ENCODE data around the gene LPIN1. TPM values are rescaled to one million over a fixed set of nuclear protein-coding genes. Genes with fewer than 3 reads are reported as not detected.

Gene LPIN1
- total and polyA plus RNA-seq, 2 of the 13 experiments (the other 11 are each of a cell fraction or from before 2014, with no cell fraction given) = 9.7 to 19.4 TPM

DNA sequence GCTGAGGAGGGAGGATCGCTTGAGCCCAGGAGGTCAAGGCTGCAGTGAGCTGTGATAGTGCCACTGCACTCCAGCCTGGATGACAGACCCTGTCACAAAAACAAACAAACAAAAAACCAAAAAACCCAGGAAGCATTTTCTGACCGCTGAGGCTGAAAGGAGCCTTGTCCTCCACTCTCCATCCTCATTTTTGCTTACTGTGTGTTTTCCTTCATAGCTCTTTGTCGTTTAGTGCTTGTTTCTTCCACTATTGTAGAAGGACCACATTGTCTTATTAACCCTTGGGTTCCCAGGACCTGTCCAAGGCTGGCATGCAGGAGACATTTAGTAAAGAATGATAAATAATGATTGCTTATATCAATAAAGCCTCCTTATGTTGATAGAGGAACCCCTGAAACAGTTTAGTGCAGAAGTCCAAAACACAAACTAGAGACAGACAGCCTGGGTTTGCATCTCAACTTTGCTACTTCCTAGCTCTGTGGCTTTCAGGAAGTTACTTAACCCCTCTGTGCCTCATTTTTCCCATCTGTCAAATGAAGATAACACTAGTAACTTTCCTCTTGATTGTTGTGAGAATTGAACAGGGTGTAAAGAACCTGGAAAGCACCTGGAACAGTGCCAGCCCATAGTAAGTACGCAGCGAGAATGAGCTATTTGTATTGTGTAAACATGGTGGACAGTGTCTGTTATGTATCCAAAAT lies 126.0 kb downstream of the LPIN1 start:
- no peak overlapping the region for H3K4me3 ChIP-seq (replicated peaks in 1 of 3; ENCODE audit: insufficient read depth in 1 of 3, low read depth in 2 of 3, low read length in 3 of 3)
- FAIRE-seq (no peak), DNase-seq (ENCODE audit: low spot score) (no peak), ATAC-seq (no peak)
- CTCF ChIA-PET (ENCODE audit: low intra/inter-chr PET ratio, low total read pairs) = no interaction called here
- 12% methylated on average over 5 of the region's 5 CpGs for WGBS (ENCODE audit: low lambda C conversion rate)
- BruUV-seq (replicated peaks) = no TSS peak
- H3K4me1 ChIP-seq (ENCODE audit: insufficient read depth, low read length) = peaks cover 15% of the 10 kb centered on the region
- no peak overlapping the region for H3K4me2 ChIP-seq (ENCODE audit: low read depth, low read length)
- intact Hi-C loops (cut with micrococcal nuclease; ENCODE audit: unreplicated experiment) = no loop called here
- no peak overlapping the region for H3K27ac ChIP-seq (ENCODE audit: extremely low read length, insufficient read depth, low read length)
- peaks cover 0 to 17% of the 10 kb centered on the region in 2 experiments; a peak in 2 of 5 replicates for H3K27me3 ChIP-seq (ENCODE audit: control insufficient read depth in 1 of 2, insufficient read depth in 2 of 2, low read length in 2 of 2)
- in situ Hi-C loops (cut with HindIII; ENCODE audit: extremely low pct_ligation_motif_present, low pct_unique_long_range_greater_than_20kb) = no loop called here
- no peak overlapping the region for H2AFZ ChIP-seq (ENCODE audit: low read length)
- POLR2A ChIA-PET = interaction anchor here (1.1 to 1.3 kb wide), 2 partner anchors 9 to 43 kb away, joined by 5 to 6 read pairs; no protein-coding TSS in a partner anchor
- H3K36me3 ChIP-seq (replicated peaks in 1 of 2; ENCODE audit: control insufficient read depth in 1 of 2, insufficient read depth in 2 of 2, low read length in 2 of 2) = no peaks in the 10 kb centered on the region
- no peaks in the 10 kb centered on the region for H3K9me3 ChIP-seq (ENCODE audit: low read length)
- H3K9ac ChIP-seq (ENCODE audit: insufficient read depth, low read depth, low read length) = no peak overlapping the region
- no peaks in the 10 kb centered on the region for H4K20me1 ChIP-seq (ENCODE audit: insufficient read depth, low read length)
- no peaks in the 10 kb centered on the region for H3K79me2 ChIP-seq (ENCODE audit: insufficient read depth, low read length)
- no peak for TF ChIP-seq KAT8 (CRISPR knock-in tag; IDR thresholded peaks at IDR 0.05)
- 0 out of 2 replicates have a peak, but pooled peaks have one; percentile 15 for TF ChIP-seq FOXA3 (CRISPR knock-in tag; IDR thresholded peaks at IDR 0.05)
- TF ChIP-seq, protein P1, sequence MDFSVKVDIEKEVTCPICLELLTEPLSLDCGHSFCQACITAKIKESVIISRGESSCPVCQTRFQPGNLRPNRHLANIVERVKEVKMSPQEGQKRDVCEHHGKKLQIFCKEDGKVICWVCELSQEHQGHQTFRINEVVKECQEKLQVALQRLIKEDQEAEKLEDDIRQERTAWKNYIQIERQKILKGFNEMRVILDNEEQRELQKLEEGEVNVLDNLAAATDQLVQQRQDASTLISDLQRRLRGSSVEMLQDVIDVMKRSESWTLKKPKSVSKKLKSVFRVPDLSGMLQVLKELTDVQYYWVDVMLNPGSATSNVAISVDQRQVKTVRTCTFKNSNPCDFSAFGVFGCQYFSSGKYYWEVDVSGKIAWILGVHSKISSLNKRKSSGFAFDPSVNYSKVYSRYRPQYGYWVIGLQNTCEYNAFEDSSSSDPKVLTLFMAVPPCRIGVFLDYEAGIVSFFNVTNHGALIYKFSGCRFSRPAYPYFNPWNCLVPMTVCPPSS (IDR thresholded peaks at IDR 0.05) = no peak
- TF ChIP-seq MXI1 (IDR thresholded peaks at IDR 0.05; ENCODE audit: borderline replicate concordance, low read depth, low read length) = no peak
- no peak for TF ChIP-seq ZNF780A (CRISPR knock-in tag; IDR thresholded peaks at IDR 0.05)
- no peak for TF ChIP-seq ZNF703 (CRISPR knock-in tag; IDR thresholded peaks at IDR 0.05; ENCODE audit: borderline replicate concordance)
- no peak for TF ChIP-seq ZMYM2 (CRISPR knock-in tag; IDR thresholded peaks at IDR 0.05)
- TF ChIP-seq ZNF652 (CRISPR knock-in tag; IDR thresholded peaks at IDR 0.05; ENCODE audit: borderline replicate concordance, low read depth) = peak; percentile 45; the same call in 1 of the 2 replicates
- TF ChIP-seq, protein P2, sequence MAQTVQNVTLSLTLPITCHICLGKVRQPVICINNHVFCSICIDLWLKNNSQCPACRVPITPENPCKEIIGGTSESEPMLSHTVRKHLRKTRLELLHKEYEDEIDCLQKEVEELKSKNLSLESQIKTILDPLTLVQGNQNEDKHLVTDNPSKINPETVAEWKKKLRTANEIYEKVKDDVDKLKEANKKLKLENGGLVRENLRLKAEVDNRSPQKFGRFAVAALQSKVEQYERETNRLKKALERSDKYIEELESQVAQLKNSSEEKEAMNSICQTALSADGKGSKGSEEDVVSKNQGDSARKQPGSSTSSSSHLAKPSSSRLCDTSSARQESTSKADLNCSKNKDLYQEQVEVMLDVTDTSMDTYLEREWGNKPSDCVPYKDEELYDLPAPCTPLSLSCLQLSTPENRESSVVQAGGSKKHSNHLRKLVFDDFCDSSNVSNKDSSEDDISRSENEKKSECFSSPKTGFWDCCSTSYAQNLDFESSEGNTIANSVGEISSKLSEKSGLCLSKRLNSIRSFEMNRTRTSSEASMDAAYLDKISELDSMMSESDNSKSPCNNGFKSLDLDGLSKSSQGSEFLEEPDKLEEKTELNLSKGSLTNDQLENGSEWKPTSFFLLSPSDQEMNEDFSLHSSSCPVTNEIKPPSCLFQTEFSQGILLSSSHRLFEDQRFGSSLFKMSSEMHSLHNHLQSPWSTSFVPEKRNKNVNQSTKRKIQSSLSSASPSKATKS (CRISPR knock-in tag; IDR thresholded peaks at IDR 0.05) = no peak
- TF ChIP-seq, protein P3, sequence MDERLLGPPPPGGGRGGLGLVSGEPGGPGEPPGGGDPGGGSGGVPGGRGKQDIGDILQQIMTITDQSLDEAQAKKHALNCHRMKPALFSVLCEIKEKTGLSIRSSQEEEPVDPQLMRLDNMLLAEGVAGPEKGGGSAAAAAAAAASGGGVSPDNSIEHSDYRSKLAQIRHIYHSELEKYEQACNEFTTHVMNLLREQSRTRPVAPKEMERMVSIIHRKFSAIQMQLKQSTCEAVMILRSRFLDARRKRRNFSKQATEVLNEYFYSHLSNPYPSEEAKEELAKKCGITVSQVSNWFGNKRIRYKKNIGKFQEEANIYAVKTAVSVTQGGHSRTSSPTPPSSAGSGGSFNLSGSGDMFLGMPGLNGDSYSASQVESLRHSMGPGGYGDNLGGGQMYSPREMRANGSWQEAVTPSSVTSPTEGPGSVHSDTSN (CRISPR knock-in tag; IDR thresholded peaks at IDR 0.05) = no peak
- peak; percentile 90 for TF ChIP-seq BCL6 (CRISPR knock-in tag; IDR thresholded peaks at IDR 0.05)
- TF ChIP-seq ZFP1 (CRISPR knock-in tag; IDR thresholded peaks at IDR 0.05) = no peak
- 0 out of 2 replicates have a peak, but pooled peaks have one; percentile 21 for TF ChIP-seq NFIB (CRISPR knock-in tag; IDR thresholded peaks at IDR 0.05; ENCODE audit: borderline replicate concordance)
- TF ChIP-seq FOXP1 (IDR thresholded peaks at IDR 0.05) = no peak
- no peak for TF ChIP-seq FOXP1 (CRISPR knock-in tag; IDR thresholded peaks at IDR 0.05)
- TF ChIP-seq ELF3 (CRISPR knock-in tag; IDR thresholded peaks at IDR 0.05) = no peak
- no peak for TF ChIP-seq FOXA1 (IDR thresholded peaks at IDR 0.05)
- peak; percentile 49; the same call in 1 of the 2 replicates for TF ChIP-seq FOXA1 (CRISPR knock-in tag; IDR thresholded peaks at IDR 0.05)
- no peak for TF ChIP-seq RARA (CRISPR knock-in tag; IDR thresholded peaks at IDR 0.05)
- TF ChIP-seq TEAD2 (CRISPR knock-in tag; IDR thresholded peaks at IDR 0.05) = no peak
- no peak for TF ChIP-seq RBFOX2 (IDR thresholded peaks at IDR 0.05; ENCODE audit: low read depth, low read length)
